ENCODE measurements around the gene UBALD2.
"Not testable (repeated sequence)": the region's sequence is repeated elsewhere in the genome, so short reads cannot be mapped to it uniquely, and the experiment has no call there.

Gene UBALD2

DNA sequence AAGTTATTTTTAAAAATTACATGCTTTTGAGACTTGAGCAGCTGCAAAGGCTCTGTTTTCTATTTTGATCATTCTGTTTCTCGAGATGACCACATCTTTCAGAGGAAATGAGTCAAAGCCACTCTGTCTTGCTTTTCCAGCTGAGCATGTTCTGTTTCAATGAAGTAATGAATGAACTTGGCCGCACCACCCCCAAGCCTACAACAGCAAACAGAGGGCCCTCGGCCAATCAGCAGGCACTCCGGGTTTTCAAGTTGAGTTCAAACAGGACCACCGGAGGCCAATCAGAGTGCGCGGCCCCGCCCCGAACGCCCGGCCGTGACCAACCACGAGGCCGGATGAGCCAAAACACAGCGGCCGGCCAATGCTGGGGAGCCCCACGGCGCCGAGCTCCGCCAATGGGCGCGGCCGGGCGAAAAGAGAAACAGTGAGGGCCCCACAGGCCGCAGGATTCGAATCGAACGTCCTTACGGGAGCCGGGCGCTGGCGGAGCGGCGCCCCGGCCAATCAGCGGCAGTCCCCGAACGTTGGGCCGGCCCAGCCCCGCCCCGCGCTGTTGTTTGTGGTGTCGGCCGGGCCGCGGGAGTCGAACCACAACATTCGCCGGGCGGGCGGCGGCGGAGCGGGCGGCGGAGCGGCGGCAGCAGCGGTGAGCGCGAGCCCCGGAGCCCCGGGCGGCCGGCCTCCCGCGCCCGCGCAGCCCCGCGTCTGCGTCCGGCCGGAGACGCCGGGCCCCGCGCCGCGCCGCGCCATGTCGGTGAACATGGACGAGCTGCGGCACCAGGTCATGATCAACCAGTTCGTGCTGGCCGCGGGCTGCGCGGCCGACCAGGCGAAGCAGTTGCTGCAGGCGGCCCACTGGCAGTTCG lies at the start of gene UBALD2:
UBALD2 (plus strand) TSS at position 594 of the 869 bp plus-strand sequence; CDS start at position 752, 158 bp downstream.
- peak; percentile 99 for DNase-seq

DNA sequence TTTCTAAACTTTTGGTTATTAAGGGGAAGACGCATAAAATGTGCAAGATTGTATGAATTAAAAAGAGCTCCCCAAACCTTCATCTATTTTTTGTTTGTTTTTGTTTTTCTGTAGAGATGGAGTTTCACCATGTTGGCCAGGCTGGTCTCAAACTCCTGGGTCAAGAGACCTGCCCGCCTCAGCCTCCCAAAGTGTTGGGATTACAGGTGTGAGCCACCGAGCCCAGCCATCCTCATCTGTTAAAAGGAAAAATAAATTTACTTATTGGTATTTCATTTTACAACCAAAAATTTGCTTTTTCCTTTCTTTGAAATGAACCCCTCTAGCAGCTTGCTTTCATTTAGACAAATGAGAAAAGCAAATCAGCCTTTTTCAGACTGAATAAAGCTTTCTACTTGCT lies 48.1 kb upstream of the UBALD2 start:
- no peak for DNase-seq

DNA sequence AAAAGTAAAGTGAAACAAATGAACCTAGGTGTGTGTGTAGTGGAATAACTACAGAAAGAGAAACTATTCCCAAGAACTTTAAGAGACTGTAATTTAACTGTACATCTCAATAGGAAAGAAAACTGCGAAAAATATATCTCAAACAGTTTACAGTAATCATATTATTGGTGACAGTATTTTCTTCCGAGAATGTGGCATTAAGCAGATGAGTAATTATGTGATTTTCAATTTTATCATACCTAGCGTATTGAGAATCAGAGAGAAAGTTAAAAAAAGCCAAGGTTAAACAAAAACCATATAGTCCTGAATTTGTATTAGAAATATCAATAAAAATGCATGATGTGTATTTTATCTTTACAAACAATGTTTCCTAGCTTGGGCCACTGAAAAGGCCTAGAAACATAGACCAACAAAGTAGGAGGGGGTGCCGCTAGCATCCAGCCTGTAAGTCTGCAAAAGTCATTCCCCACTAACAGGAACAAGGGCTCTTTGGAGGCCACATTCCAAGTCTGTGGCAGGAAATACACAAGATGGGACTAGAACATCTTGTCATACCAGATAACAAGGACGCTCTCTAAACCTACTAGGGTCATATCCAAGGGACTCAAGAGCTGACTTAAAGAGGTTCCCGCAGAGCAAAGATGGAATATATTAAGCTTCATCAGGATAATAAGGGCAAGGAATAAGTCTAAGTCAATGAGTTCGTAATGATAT lies 45.3 kb upstream of the UBALD2 start:
- DNase-seq: no peak

DNA sequence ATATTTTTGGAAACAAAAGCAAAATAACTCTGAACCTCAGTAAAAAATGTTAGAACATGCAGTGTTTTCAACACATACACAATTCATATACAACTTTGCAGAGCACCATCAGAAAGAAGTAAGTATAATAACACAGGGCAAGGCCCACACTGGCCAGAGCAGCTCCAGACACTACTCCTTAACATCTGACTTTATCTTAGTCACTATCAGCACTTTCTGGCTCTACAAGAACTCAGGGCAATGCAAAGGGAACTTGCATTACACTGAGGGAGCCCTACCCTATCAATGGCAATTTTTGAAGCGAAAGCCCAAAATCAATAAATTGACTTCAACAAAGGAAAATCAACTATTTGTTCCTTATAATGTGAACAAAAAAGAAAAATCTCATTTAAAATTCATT lies 41.3 kb upstream of the UBALD2 start:
- no peak for DNase-seq

DNA sequence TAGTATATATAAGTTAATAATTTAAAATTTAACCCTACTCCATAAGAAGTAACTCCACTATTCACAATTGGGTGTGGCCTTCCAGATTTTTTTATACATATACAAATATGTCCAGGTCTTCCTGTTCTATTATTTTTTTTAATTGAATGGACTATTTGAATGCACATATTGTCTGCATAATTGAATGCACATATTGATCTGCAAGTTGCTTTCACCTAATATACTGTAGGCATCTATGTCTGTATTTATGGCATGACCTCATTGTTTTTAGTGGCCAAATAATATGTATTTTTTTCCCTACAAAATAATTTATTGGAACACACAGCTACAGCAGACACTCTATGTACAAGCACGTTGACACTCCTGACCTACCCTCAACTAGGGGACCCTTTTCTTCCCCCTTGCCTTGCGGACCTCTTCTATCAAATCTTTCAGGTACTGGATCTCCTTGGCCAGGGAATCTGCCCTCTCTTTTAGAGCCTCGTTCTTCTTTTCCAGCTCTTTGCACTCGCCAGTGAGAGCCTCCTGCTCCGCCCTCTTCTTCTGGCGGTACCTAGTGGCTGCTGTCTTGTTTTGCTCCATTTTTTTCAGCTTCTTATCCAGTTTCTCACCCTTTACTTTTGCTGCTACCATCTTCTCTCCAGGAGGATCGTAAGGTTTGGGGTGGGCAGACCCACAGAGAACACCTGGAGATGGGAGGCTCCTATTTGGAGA lies 39.6 kb upstream of the UBALD2 start:
- DNase-seq: not testable (repeated sequence)

DNA sequence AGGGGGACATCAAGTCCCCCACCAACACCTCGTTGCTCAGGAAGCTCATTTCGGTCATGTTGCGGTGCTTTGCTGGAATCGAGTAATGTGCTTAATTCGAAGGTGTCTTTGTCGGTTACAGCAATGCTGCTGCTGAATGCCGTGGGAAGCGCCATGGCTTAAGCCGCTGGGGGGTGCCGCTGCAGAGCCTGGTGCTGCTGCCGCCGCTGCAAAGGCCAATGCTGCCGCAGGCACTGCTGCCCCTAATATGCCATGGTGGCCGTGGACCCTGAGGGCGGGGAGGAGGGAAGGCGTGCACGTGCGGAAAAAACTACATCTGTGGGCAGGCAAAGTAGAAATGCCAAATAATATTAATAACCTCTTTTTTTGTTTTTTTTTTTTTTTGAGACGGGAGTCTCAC lies 38.4 kb upstream of the UBALD2 start:
- DNase-seq: not testable (repeated sequence)

DNA sequence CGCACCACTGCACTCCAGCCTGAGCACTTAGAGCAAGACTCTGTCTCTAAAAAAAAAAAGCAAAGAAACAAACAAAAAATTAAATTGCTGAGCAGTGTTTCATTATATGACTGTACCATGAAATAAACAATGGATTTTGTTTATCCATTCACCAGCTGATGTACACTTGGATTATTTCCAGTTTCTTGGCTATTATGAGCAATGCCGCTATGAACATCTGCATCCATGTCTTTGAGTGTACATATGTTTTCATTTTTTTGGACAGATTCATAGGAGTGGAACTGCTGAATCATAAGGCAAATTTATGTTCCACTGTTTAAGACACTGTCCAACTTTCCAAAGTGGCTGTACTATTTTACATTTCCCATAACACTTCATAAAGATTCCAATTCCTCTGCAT lies 32.8 kb upstream of the UBALD2 start:
- no peak for DNase-seq

DNA sequence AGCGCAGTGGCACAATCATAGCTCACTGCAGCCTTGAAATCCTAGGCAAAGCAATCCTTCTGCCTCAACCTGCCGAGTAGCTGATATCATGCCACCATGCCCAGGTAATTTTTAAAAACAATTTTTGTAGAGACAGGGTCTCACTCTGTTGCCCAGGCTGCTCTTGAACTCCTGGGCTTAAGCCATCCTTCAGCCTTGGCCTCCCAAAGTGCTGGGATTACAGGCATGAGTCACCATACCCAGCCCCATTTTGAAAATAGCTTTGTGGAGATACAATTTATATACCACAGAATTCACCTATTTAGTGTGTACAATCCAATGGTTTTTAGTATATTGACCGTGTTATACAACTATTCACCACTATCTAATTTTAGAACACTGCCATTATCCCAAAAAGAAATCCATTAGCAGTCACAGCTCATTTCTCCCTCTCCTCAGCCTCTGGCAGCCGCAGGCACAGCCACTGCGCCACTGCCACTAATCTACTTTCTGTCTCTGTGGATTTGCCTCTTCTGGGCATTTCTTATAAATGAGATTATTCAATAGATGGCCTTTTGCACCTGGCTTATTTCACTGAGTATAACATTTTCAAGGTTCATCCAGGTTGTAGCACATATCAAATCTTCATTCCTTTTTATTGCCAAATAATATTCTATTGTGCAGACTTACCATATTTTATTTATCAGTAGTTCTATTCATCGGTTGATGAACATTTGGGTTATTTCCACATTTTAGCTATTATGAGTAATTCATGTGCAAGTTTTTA lies 31.4 kb upstream of the UBALD2 start:
- no peak for DNase-seq

DNA sequence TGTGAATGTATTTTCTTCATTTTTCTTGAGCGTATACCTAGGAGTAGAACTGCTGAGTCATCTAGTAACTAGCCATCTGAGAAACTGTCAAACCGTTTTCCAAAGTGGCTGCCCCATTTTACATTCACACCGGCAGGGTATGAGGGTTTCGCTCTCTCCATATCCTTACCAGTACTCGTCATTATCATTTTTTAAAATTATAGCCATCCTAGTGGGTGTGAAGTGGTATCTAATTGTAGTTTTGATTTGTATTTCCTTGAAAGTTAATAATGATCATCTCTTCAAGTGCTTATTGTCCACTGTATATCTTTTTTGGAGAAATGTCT lies 30.8 kb upstream of the UBALD2 start:
- no peak for DNase-seq

DNA sequence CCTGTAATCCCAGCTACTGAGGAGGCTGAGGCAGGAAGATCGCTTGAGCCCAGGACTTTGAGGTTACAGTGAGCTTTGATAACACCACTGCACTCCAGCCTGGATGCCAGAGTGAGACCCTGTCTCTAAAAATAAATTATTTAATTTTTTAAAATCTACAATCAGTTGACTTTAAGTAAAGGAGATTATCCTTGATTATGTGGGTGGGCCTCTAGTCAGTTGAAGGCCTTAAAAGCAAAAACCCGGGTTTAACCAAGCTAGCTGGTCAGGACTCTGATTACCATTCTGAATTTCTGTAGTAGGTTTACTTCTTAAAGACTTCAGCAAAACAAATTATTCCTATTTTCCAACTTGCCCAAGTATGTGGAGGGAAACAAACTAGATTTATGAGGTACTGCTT lies 29.3 kb upstream of the UBALD2 start:
- DNase-seq: no peak

DNA sequence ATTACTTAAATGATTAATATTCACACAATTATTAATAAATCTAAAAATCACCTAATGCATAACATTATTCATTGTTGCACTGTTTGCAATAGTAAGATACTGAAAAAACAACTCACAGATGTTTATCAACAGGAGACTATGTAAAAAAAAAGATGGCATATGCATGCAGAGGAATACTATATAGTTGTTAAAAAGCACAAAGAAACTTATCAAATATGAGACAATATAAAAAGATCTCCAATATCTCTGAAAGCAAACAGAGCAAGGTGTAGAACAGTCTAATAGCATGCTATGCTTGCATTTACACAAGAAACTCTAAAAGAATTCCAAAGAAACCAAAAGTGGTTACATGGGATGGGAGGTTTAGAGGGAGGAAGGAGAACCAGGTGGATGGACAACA lies 28.5 kb upstream of the UBALD2 start:
- no peak for DNase-seq

DNA sequence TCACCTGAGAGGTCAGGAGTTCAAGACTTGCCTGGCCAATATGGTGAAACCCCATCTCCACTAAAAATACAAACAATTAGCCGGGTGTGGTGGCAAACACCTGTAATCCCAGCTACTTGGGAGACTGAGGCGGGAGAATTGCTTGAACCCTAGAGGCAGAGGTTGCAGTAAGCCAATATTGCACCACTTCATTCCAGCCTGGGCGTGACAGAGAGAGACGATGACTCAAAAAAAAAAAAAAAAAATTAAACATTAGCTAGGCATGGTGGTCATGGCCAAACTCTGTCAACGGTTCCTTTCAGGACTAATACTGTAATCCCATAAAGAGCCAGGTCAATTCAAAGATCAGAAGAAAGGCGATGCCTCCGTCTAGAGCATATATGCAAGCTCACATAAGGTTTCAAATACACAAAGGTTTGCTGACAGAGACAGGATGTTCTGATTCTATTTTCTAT lies 27.3 kb upstream of the UBALD2 start:
- no peak for DNase-seq

DNA sequence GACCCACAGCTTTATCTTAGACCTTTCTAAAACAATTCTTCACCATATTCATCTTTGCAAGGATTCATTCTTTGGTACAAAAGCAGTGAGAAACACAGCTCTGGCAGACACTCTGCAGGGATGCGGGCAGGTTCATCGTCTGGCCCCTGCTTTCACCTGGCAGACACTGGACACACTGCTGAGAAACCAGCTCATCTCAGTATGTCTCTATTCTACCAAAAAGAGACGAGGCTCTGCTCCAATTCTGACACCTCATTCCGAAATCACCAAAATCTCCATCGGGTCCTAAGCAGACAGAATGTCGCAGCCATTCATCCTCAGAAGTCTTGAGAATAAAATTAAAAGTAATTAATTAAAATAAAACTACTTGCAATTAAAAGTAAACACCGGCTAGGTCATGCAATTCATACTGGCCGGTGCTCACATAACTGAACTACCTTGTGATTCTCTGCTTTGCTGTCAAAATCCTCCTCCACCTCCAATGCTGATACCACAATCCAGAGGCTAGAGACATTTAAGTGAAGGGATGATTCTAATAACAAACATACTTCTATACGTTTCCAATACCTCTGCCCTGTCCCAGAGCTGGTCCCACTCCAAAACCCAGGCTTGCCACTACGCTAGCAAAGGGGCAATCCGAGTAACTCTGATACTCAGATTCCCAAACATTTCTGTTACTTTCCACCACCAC lies 26.2 kb upstream of the UBALD2 start:
- no peak for DNase-seq

DNA sequence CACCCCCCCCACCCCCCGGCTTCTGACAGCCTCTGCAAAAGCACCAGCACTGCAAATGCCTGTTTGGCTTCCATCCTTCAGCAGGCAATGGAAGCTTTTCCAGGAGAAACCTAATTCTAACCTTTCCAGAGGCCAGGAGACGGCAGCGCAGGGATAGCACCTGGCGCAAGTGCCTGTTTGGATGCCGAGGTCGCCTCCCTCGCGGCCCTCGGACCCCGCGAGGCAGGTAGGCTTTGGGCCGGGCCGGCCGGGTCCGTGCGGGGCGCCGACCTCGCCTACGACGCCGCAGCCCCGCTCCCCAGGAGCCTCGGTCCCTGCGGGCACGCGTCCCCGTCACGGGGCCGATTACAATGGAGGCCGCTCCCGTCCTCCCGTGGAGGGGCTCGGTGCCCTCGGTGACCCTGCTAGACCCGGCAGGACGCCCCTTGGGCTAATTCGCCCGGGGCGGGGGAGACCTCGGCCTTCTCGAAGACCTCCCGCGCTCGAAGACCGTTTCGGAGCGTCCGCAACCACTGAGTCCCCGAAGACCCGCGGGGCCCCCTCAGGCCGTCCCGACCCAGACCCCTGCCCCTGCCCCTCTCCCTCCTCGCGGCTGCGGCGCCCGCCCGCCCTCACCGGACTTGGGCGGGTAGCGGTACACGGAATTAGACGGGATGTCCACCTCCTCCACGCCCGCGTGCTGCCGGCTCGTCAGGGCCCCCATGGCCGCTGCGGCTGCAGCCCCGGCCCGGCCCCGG lies 25.4 kb upstream of the UBALD2 start:
- DNase-seq: no peak

DNA sequence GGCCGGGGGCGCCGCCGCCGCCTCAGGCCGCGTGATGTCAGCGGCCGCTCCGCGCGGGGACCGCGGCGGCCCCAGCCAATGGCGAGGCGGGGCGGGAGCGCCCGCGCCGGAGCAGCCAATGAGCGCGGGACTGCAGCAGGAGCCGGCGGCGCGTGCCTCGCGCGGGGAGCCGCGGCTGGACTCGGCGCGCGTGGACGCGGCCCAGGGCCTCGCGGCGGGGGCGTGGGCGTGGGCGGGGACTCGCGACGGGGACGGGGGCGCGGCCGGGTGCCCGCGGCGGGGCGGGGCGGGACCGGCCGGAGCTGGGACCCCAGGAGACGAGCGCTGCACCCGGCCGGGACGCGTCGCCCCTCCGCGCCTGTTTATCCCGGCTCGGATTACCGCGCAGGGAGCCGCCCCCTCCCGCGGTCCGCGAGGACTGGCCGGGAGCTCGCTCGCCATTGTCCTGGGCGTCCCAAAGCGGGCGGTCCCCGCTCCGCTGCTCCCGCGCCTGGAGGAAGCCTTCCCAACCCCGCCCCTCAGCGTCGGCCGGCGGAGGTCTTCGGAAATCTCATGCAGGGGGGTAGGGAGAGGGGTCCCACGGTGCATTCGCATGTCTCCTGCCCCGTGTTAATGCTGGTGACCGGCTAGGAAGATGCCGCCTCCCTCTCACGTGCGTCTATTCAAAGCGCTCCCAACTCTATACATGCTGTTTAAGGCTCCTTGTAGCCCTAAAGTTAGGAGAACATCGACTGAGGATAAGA lies 24.5 kb upstream of the UBALD2 start, which contains the start of gene RNF157:
RNF157 (minus strand) TSS at position 33 of the 743 bp plus-strand sequence. CDS start 253 bp downstream, outside the sequence.
- peak; percentile 44 for DNase-seq

DNA sequence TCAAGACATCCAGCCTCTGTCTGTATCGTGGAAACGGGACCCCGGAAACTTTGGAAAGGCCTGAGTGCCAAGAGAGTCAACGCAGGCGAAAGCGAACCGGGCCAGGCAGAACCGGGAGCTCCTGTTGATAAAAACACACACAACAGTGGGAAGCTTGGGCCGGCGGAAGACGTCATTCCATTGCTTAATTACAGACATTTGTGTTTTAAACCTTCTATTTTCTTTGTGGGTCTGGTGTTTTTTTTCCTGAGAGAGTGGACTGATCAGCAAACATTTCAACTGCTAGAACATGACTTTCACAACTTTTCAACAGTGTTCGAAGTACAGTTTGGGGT lies 24.0 kb upstream of the UBALD2 start:
- DNase-seq: no peak

DNA sequence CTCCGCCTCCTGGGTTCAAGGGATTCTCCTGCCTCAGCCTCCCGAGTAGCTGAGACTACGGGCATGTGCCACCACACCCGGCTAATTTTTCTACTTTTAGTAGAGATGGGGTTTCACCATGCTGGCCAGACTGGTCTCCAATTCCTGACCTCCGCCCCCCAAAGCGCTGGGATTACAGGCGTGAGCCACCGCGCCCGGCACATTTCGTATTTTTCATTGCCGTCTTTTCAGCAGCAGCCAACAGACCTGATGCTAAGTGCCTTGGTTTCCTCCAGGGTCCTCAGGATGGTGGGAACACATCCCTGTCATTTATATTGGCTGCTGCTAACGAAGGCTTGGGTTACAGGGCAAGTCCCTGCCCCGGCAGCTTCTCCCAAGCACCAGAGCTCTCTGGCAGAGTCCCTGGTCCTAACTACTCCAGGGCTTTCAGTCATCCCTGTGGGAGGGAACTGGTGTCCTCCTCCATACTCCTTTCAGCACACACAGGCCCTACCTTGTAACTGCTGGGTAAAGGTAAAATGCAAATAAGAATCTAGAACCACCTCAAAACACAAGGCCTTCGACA lies 23.4 kb upstream of the UBALD2 start:
- no peak for DNase-seq

DNA sequence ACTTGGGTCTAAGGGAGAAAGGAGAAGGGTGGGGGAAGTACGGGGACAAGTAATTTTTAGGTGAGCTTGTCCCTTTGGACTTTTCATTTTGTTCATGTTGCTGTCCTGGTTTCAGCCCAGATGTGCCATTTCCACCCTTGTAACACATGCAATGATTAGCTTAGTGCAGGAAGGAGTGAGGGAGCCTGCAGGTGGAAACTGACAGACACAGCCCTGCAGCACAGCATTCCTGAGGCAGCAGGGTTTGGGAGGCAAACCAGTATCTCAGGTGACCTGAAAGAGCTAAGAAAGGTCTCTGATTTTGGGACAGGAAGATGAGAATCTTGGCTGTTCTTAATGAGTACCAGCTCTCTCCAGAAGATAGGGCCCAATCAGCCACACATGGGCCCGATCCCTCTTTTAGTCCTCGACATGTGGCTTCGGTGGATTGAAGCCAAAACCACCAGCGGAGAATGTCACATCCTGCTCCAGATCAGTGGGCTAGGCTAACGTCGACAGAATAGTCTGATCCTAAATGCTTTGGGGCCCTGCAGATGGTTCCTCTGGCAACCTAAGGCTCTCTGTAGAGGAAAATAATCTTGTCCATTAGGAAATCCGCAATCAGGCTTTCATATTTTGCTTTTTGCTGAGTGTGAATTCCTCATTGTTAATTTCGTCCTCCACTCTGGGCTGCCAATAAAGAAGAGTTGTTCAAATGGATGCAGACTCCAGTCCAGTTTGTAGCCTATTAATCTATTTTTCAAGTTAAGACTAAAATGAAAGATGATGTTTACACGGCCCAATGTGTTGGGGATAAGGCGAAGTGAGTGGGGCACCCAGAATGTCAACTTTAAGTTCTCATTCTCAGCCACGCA lies 21.1 kb upstream of the UBALD2 start:
- DNase-seq: no peak

DNA sequence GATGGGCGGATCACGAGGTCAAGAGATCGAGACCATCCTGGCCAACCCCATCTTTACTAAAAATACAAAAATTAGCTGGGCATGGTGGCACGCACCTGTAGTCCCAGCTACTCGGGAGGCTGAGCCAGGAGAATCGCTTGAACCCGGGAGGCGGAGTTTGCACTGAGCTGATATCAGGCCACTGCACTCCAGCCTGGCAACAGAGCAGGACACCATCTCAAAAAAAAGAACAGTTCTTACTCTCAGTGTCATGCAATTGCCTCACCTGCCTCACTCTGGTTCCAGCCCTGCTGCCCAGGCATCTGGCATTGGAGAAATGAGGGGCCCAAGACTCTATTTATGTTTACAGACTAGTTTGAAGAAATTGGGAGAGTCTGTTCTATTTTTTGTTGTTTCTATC lies 20.4 kb upstream of the UBALD2 start:
- not testable (repeated sequence) for DNase-seq

All from NCI-H1436 (cell line).